GM23248 (cell line): ENCODE measurements around the gene PATJ. TPM values are rescaled to one million over a fixed set of nuclear protein-coding genes. Genes with fewer than 3 reads are reported as not detected.

Experiments
- DNase-seq: peaks from one replicate; pipeline ENCODE4 v3.0.0-alpha.2; 2015
- H2AFZ ChIP-seq: fragments of 200-600 bp; sonication (generic); 2 replicates; pipeline ENCODE4 v1.6.1; 2016; ENCODE audit warnings: antibody characterized with exemption
- H3F3A ChIP-seq: fragments of 200-600 bp; sonication (generic); 2 replicates; pipeline ENCODE4 v1.6.1; 2016; ENCODE audit warnings: mild to moderate bottlenecking, antibody characterized with exemption, mixed run types; ENCODE audit not compliant: insufficient read depth
- H3K27ac ChIP-seq: fragments of 200-600 bp; sonication (generic); 2 replicates; pipeline ENCODE4 v1.5.1; 2016; ENCODE audit warnings: mild to moderate bottlenecking
- H3K27me3 ChIP-seq: fragments of 200-600 bp; sonication (generic); replicated peaks from 2 replicates; pipeline ENCODE4 v1.6.1; 2016; ENCODE audit warnings: mild to moderate bottlenecking; ENCODE audit not compliant: insufficient read depth
- H3K36me3 ChIP-seq: fragments of 200-600 bp; sonication (generic); 2 replicates; pipeline ENCODE4 v1.6.1; 2016; ENCODE audit warnings: low read depth, mild to moderate bottlenecking
- H3K4me1 ChIP-seq: fragments of 200-600 bp; sonication (generic); 2 replicates; pipeline ENCODE4 v1.6.1; 2016; ENCODE audit warnings: mild to moderate bottlenecking; ENCODE audit not compliant: insufficient read depth
- H3K4me2 ChIP-seq: fragments of 200-600 bp; sonication (generic); one replicate; pipeline ENCODE4 v1.6.1; 2016; ENCODE audit warnings: mild to moderate bottlenecking; ENCODE audit not compliant: unreplicated experiment
- H3K4me3 ChIP-seq: fragments of 200-600 bp; sonication (generic); 2 replicates; pipeline ENCODE4 v1.5.1; 2016; ENCODE audit warnings: mild to moderate bottlenecking
- H3K79me2 ChIP-seq: fragments of 200-600 bp; sonication (generic); 2 replicates; pipeline ENCODE4 v1.6.1; 2016; ENCODE audit warnings: mild to moderate bottlenecking; ENCODE audit not compliant: insufficient read depth
- H3K9ac ChIP-seq: fragments of 200-600 bp; sonication (generic); 2 replicates; pipeline ENCODE4 v1.6.1; 2016; ENCODE audit warnings: mild to moderate bottlenecking
- H3K9me2 ChIP-seq: fragments of 200-600 bp; sonication (generic); 2 replicates; pipeline ENCODE4 v1.6.1; 2016; ENCODE audit warnings: mixed run types, mild to moderate bottlenecking, moderate library complexity; ENCODE audit not compliant: insufficient read depth
- H3K9me3 ChIP-seq: fragments of 200-600 bp; sonication (generic); one replicate; pipeline ENCODE4 v1.6.1; 2017; ENCODE audit warnings: low read depth
- H4K20me1 ChIP-seq: fragments of 200-600 bp; sonication (generic); 2 replicates; pipeline ENCODE4 v1.6.0; 2016; ENCODE audit not compliant: insufficient read depth
- EZH2 ChIP-seq: fragments of 200-600 bp; sonication (generic); IDR thresholded peaks from 2 replicates; pipeline ENCODE4 v1.6.1; 2018; ENCODE audit warnings: antibody characterized with exemption, mild to moderate bottlenecking; ENCODE audit not compliant: insufficient read depth, poor library complexity, severe bottlenecking
- EZH2phosphoT487 ChIP-seq: fragments of 200-600 bp; sonication (generic); IDR thresholded peaks from 2 replicates; pipeline ENCODE4 v1.6.1; 2018; ENCODE audit warnings: antibody characterized with exemption, moderate library complexity, mild to moderate bottlenecking, low read depth; ENCODE audit not compliant: insufficient read depth
- WGBS, 2 experiments: methylation state at CpG; one replicate each; pipeline ENCODE4 v1.1.6; 2015 to 2017; ENCODE audit warnings: low lambda C conversion rate in 2 of 2, low coverage in 1 of 2; ENCODE audit errors: missing lambda C conversion rate in 2 of 2; 5-methylcytosine and 5-hydroxymethylcytosine counted together
- in situ Hi-C: fragments of 300-500 bp; cut with MboI; formaldehyde crosslinking; loops from 2 replicates; pipeline ENCODE4 v1.15.0; 2020
- polyA plus RNA-seq: library from polyadenylated mRNA; unstranded; fragments of >200 nt; fragmentation: Nextera tagmentation; extraction: Ambion mirVana; gene quantifications from 2 replicates; pipeline ENCODE4 v1.2.1, GENCODE V29; 2016
- total RNA-seq: library from RNA; depleted of rRNA; stranded (reverse); fragments of >200 nt; shearing (Covaris generic); gene quantifications from 2 replicates; pipeline ENCODE4 v1.2.3, GENCODE V29; 2014

PATJ gene
- total and polyA plus RNA-seq, 2 experiments from 2014 or later: 5.3 to 6.1 TPM

DNA sequence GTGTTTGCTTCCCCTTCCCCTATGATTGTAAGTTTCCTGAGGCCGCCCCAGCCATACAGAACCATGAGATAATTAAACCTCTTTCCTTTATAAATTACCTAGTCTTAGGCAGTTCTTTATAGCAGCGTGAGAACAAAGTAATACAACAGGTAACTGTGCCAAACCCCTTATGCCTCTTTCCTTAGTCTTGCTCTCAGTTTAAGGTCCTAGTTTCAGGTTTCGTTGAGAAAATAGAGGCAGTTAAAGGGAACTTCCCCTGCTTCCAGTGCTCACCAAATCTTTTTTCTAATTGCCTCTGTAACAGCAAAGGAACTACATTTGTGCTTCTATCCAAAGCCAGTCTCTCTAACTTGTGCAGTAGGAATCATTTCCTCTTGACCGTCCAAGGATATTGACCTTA, 164.8 kb downstream of the PATJ start:
- in situ Hi-C loops: no loop called here
- 91 to 96% methylated on average over 4 of the region's 4 CpGs for WGBS, 2 experiments

GRCh38 chr1:61910035-61910434, 167.8 kb downstream of the PATJ start:
- no peak overlapping the region for H3K27ac ChIP-seq
- no peaks in the 10 kb centered on the region for H3K9me2 ChIP-seq
- no peaks in the 10 kb centered on the region for H3K79me2 ChIP-seq
- TF ChIP-seq EZH2phosphoT487: no peak
- TF ChIP-seq EZH2: no peak
- H3F3A ChIP-seq: no peaks in the 10 kb centered on the region
- H3K9me3 ChIP-seq: no peaks in the 10 kb centered on the region
- H3K4me1 ChIP-seq: no peaks in the 10 kb centered on the region
- in situ Hi-C loops: no loop called here
- no peaks in the 10 kb centered on the region for H3K36me3 ChIP-seq
- H3K4me2 ChIP-seq: no peak overlapping the region
- H3K9ac ChIP-seq: no peak overlapping the region
- DNase-seq: no peak
- no peak overlapping the region for H3K4me3 ChIP-seq
- no peaks in the 10 kb centered on the region for H4K20me1 ChIP-seq
- no peak overlapping the region for H2AFZ ChIP-seq
- no peaks in the 10 kb centered on the region for H3K27me3 ChIP-seq

More for the DNA sequence above, 164.8 kb downstream of the PATJ start:
- no peaks in the 10 kb centered on the region for H3K36me3 ChIP-seq
- H3F3A ChIP-seq: no peaks in the 10 kb centered on the region
- no peak overlapping the region for H3K9ac ChIP-seq
- H3K9me3 ChIP-seq: no peaks in the 10 kb centered on the region
- TF ChIP-seq EZH2phosphoT487 (no peak), EZH2 (no peak)
- H3K9me2 ChIP-seq: no peaks in the 10 kb centered on the region
- H3K4me3 ChIP-seq: no peak overlapping the region
- no peaks in the 10 kb centered on the region for H3K4me1 ChIP-seq
- H3K27me3 ChIP-seq: no peaks in the 10 kb centered on the region
- no peaks in the 10 kb centered on the region for H4K20me1 ChIP-seq
- no peak overlapping the region for H2AFZ ChIP-seq
- H3K27ac ChIP-seq: no peak overlapping the region
- no peak overlapping the region for H3K4me2 ChIP-seq
- no peaks in the 10 kb centered on the region for H3K79me2 ChIP-seq
- DNase-seq: no peak

- no peaks in the 10 kb centered on the region for H4K20me1 ChIP-seq
- no peaks in the 10 kb centered on the region for H3K9me3 ChIP-seq
- H3K79me2 ChIP-seq: no peaks in the 10 kb centered on the region
- WGBS, 2 experiments: 51 to 57% methylated on average over 4 of the region's 4 CpGs
- no peak overlapping the region for H2AFZ ChIP-seq
- in situ Hi-C loops: no loop called here
- TF ChIP-seq EZH2 (no peak), EZH2phosphoT487 (no peak)
- no peaks in the 10 kb centered on the region for H3K27me3 ChIP-seq
- H3K4me2 ChIP-seq: no peak overlapping the region
- no peak overlapping the region for H3K4me3 ChIP-seq
- H3K36me3 ChIP-seq: no peaks in the 10 kb centered on the region
- no peaks in the 10 kb centered on the region for H3K9me2 ChIP-seq
- no peaks in the 10 kb centered on the region for H3K4me1 ChIP-seq
- no peak overlapping the region for H3K27ac ChIP-seq
- no peaks in the 10 kb centered on the region for H3F3A ChIP-seq
- no peak for DNase-seq
- H3K9ac ChIP-seq: no peak overlapping the region
These were observed 172.7 kb downstream of the PATJ start for GRCh38 chr1:61914823-61915482.

DNA sequence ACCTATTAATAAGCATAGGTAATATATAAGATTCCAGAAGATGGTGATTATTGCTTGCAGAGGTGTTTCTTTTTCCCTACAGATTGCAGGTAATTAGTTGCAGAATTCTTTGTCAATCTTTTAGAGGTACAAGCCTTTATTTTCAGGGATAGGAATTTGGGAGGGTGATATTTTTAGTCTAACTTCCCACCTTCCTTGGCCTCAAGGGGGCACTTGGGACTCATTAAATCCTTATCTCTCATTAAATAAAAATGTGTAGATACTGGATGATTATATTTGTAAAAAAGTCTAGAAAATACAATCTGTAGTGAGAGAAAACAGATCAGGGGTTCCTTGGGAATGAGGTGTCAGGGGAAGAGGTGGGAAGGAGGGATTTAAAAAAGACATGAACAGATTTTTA, 179.2 kb downstream of the PATJ start:
- TF ChIP-seq EZH2 (no peak), EZH2phosphoT487 (no peak)
- Histone ChIP-seq H3K9me2 (no peaks in the 10 kb centered on the region), H3K9ac (no peak overlapping the region), H3F3A (no peaks in the 10 kb centered on the region), H2AFZ (no peak overlapping the region), H3K27ac (no peak overlapping the region), H3K4me1 (no peaks in the 10 kb centered on the region), H3K4me3 (no peak overlapping the region), H3K9me3 (no peaks in the 10 kb centered on the region), H3K27me3 (no peaks in the 10 kb centered on the region), H3K4me2 (no peak overlapping the region), H3K79me2 (no peaks in the 10 kb centered on the region), H3K36me3 (no peaks in the 10 kb centered on the region), H4K20me1 (no peaks in the 10 kb centered on the region)
- DNase-seq: peak; percentile 15
- in situ Hi-C loops: no loop called here

DNA sequence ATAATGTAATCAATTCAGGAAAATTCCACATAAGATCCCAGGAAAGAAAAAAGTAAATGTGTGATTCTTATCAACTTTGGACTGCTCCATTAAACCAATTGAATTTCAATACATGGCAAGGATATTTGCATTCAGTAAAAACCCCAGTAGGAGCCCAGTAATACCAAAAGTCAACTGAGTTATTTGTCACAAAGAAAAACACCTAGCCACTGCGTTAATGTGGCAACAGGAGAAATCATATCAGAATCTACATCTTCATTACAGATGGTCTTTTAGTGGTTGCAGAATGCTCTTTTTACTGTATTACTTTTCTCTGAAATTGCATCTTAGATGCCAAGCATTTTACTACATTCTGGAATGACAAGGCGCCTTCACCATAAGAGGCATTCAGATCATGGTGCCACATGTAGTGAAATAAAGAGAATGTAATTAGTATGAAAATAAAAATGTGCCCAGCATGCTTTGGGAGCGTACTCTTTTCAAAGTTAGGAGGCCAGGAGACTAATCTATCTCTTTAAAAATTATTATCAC, 180.7 kb downstream of the PATJ start:
- Histone ChIP-seq H3K27me3 (no peaks in the 10 kb centered on the region), H3K79me2 (no peaks in the 10 kb centered on the region), H3K4me3 (no peak overlapping the region), H2AFZ (no peak overlapping the region), H4K20me1 (no peaks in the 10 kb centered on the region), H3K9me2 (no peaks in the 10 kb centered on the region), H3K9me3 (no peaks in the 10 kb centered on the region), H3K4me2 (no peak overlapping the region), H3F3A (no peaks in the 10 kb centered on the region), H3K36me3 (no peaks in the 10 kb centered on the region), H3K27ac (no peak overlapping the region), H3K9ac (no peak overlapping the region), H3K4me1 (no peaks in the 10 kb centered on the region)
- no peak for DNase-seq
- TF ChIP-seq EZH2phosphoT487: no peak
- TF ChIP-seq EZH2: no peak
- WGBS, 2 experiments: 81 to 83% methylated on average over 3 of the region's 3 CpGs
- in situ Hi-C loops: no loop called here
